Progenitor cell of endocrine pancreas (in vitro differentiated cells): ENCODE data around the gene SPAG4. TPM values are rescaled to one million over a fixed set of nuclear protein-coding genes. Genes with fewer than 3 reads are reported as not detected.

Experiments
- DNase-seq: peaks from one replicate; pipeline ENCODE4 v3.0.0; 2021; ENCODE audit warnings: low spot score; ENCODE audit not compliant: unreplicated experiment
- H3K27ac Mint-ChIP-seq: 2 replicates; pipeline ENCODE4 v1.8.0; 2021; ENCODE audit warnings: mild to moderate bottlenecking, moderate library complexity, mixed read lengths
- H3K27me3 Mint-ChIP-seq: 2 replicates; pipeline ENCODE4 v1.8.0; 2021; ENCODE audit warnings: mixed read lengths
- H3K36me3 Mint-ChIP-seq: 2 replicates; pipeline ENCODE4 v1.8.0; 2022; ENCODE audit warnings: mixed read lengths; ENCODE audit not compliant: insufficient read depth
- H3K4me1 Mint-ChIP-seq: 2 replicates; pipeline ENCODE4 v1.8.0; 2021; ENCODE audit warnings: low read depth, mixed read lengths
- H3K4me3 Mint-ChIP-seq: 2 replicates; pipeline ENCODE4 v1.8.0; 2021; ENCODE audit warnings: low read depth, mild to moderate bottlenecking, moderate library complexity, mixed read lengths
- H3K9me3 Mint-ChIP-seq: 2 replicates; pipeline ENCODE4 v1.8.0; 2021; ENCODE audit warnings: low read depth, mixed read lengths
- total RNA-seq: library from RNA; stranded (reverse); gene quantifications from 2 replicates; pipeline ENCODE4 v1.2.1, GENCODE V29; 2021
- TF ChIP-seq, protein P1 (sequence below): fragments of 200-600 bp; sonication (generic); IDR thresholded peaks from one replicate; pipeline ENCODE4 v1.5.0; 2021; ENCODE audit warnings: antibody characterized with exemption, mild to moderate bottlenecking; ENCODE audit not compliant: unreplicated experiment

SPAG4 gene
- total RNA-seq, 1 donor from 2014 or later: 1.1 TPM

DNA sequence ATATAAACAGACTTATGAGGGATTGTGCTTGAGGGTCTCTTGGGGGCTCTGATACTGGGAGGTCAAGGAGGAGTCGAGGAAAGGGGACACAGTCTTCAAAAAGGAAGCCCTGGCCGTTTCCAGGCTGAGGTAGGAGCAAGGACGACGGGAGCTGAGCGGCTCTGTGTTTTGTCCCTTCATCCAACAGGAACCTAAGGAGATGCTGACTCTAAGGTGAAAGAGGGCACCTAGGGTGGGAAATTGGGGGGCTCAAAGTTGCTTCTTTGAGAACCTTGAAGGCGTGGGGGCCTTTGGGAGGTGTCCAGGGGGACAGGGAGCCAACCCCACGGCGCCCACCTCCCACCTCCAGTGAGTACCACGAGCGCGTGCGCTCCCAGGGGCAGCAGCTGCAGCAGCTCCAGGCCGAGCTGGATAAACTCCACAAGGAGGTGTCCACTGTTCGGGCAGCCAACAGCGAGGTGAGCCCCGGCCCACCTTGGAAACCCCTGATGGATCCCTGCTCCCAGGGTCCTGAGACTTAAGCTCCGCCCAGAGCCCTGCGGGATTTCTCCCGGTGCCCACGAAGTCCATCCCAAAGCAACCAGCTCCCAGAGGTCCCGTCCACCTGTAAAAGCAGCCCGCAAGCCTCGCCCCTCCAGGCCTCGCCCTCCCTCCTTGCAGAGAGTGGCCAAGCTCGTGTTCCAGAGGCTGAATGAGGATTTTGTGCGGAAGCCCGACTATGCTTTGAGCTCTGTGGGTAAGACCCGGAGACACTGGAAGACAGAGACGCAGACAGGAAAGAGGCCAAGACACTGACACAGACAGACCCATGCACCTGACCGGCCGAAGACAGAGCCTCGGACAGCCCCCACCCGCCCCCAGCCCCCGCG, 2.9 kb downstream of the SPAG4 start:
- Mint-ChIP-seq H3K4me3 (peak overlapping the region; percentile 70), H3K9me3 (no peaks in the 10 kb centered on the region), H3K36me3 (peaks cover 5% of the 10 kb centered on the region), H3K27me3 (peaks cover 28% of the 10 kb centered on the region), H3K27ac (no peak overlapping the region), H3K4me1 (peaks cover 6% of the 10 kb centered on the region)
- TF ChIP-seq, protein P1, sequence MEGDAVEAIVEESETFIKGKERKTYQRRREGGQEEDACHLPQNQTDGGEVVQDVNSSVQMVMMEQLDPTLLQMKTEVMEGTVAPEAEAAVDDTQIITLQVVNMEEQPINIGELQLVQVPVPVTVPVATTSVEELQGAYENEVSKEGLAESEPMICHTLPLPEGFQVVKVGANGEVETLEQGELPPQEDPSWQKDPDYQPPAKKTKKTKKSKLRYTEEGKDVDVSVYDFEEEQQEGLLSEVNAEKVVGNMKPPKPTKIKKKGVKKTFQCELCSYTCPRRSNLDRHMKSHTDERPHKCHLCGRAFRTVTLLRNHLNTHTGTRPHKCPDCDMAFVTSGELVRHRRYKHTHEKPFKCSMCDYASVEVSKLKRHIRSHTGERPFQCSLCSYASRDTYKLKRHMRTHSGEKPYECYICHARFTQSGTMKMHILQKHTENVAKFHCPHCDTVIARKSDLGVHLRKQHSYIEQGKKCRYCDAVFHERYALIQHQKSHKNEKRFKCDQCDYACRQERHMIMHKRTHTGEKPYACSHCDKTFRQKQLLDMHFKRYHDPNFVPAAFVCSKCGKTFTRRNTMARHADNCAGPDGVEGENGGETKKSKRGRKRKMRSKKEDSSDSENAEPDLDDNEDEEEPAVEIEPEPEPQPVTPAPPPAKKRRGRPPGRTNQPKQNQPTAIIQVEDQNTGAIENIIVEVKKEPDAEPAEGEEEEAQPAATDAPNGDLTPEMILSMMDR: no peak
- no peak for DNase-seq

DNA sequence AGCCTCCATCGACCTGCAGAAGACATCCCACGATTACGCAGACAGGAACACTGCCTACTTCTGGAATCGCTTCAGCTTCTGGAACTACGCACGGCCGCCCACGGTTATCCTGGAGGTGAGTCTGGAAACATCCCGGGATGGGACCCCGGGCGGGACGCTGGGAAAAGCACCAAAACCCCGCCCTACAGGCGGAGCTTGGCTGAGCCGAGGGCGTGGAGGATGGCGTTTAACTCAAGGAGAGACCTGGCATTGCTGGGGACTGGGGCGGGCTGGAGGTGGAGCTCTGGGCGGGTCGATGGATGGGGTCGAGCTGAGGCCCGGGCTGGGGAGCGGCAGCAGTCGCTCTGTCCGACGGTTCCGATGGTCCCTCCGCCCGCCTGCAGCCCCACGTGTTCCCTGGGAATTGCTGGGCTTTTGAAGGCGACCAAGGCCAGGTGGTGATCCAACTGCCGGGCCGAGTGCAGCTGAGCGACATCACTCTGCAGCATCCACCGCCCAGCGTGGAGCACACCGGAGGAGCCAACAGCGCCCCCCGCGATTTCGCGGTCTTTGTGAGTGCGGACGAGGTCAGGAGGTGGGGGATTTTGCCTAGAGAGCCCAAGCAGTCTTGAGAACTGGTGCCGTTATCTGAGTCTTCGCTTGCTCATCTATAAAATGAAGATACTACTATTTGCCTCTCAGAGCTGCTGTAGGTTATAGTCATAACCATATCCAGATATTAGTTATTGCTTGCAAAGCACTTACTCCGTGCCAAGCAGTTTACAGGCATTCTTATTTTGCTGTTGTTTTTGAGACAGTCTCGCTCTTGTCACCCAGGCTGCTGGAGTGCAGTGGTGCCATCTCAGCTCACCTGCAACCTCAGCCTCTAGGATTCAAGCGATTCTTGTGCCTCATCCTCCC, 3.8 kb downstream of the SPAG4 start:
- Mint-ChIP-seq H3K27ac (peak overlapping the region; percentile 45), H3K4me1 (peaks cover 6% of the 10 kb centered on the region), H3K9me3 (no peaks in the 10 kb centered on the region), H3K27me3 (peaks cover 21% of the 10 kb centered on the region), H3K36me3 (peaks cover 5% of the 10 kb centered on the region), H3K4me3 (peak overlapping the region; percentile 75)
- DNase-seq: peak; percentile 60
- TF ChIP-seq, protein P1: peak; percentile 72

DNA sequence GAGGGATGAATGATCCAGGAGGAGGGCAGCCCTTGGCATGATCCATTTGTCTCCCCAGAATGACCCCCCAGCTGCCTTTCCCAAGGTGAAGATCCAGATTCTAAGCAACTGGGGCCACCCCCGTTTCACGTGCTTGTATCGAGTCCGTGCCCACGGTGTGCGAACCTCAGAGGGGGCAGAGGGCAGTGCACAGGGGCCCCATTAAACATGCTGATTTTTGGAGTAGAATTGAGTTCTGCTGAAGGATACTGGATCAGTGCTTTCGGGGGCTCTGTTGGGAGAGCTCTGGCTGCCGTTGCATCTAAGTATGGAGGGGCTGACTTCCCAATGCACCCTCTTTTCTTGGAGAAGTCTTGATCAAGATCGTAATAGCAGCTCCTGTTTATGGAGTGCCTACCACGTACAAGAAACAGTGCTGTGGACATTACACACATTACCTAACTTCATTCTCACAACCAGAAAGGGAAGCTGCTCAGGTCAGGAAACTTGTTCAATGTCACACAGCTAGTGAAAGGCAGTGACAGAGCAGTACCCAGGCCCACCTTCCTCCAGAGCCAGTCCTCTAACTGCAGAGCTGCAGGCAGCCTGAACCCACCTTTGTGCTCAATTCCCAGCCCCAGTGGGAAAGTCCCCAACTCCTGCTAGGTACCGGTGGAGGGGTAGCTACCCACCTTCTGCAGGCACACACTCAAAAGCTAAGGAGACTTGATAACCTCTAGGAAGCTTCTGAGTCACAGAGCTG, 5.4 kb downstream of the SPAG4 start:
- peaks cover 6% of the 10 kb centered on the region for H3K4me1 Mint-ChIP-seq
- TF ChIP-seq, protein P1: no peak
- peaks cover 15% of the 10 kb centered on the region for H3K27me3 Mint-ChIP-seq
- no peak overlapping the region for H3K4me3 Mint-ChIP-seq
- H3K27ac Mint-ChIP-seq: no peak overlapping the region
- no peaks in the 10 kb centered on the region for H3K9me3 Mint-ChIP-seq
- H3K36me3 Mint-ChIP-seq: peaks cover 11% of the 10 kb centered on the region
- DNase-seq: no peak

DNA sequence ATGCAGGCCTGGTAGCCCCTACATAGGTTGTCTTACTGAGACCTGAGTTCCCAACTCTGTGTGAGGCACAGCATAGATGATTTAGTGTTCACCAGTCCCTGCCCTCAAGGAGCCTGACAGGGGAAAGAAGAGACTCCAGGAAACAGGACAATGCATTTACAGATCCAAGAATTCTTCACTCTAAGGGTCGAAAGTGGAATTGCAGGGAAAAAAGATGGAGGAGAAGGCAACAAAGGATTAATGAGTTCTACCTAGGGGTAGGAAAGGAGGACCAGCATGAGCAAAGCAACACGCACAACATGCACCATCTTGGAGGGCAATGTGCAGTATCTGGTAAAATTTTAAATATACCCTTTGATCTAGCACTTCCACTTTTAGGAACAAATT, 5.9 kb downstream of the SPAG4 start:
- Mint-ChIP-seq H3K9me3 (no peaks in the 10 kb centered on the region), H3K4me1 (peaks cover 6% of the 10 kb centered on the region), H3K36me3 (peaks cover 13% of the 10 kb centered on the region), H3K27ac (no peak overlapping the region), H3K4me3 (no peak overlapping the region), H3K27me3 (peaks cover 15% of the 10 kb centered on the region)
- TF ChIP-seq, protein P1: no peak
- no peak for DNase-seq
